Epithelial cell of esophagus (primary cell): ENCODE results near the gene SNX30.

ENCODE experiments used
- DNase-seq: peaks from one replicate; pipeline ENCODE4 v3.0.0; 2010; ENCODE audit warnings: low read depth
- H3K4me3 ChIP-seq: 2 replicates; pipeline ENCODE4 v1.5.1; 2011; ENCODE audit warnings: mild to moderate bottlenecking, low read length, control low read depth
- TF ChIP-seq, protein P1 (sequence below): IDR thresholded peaks from 2 replicates; pipeline ENCODE4 v1.5.1; 2011; ENCODE audit warnings: low read depth, mild to moderate bottlenecking, low read length, control low read depth, inconsistent platforms; ENCODE audit not compliant: insufficient read depth; ENCODE audit errors: missing control alignments

The SNX30 gene

GRCh38 chr9:112782218-112782617, 31.7 kb downstream of the SNX30 start:
- no peak for DNase-seq
- H3K4me3 ChIP-seq = no peak overlapping the region
- TF ChIP-seq, protein P1, sequence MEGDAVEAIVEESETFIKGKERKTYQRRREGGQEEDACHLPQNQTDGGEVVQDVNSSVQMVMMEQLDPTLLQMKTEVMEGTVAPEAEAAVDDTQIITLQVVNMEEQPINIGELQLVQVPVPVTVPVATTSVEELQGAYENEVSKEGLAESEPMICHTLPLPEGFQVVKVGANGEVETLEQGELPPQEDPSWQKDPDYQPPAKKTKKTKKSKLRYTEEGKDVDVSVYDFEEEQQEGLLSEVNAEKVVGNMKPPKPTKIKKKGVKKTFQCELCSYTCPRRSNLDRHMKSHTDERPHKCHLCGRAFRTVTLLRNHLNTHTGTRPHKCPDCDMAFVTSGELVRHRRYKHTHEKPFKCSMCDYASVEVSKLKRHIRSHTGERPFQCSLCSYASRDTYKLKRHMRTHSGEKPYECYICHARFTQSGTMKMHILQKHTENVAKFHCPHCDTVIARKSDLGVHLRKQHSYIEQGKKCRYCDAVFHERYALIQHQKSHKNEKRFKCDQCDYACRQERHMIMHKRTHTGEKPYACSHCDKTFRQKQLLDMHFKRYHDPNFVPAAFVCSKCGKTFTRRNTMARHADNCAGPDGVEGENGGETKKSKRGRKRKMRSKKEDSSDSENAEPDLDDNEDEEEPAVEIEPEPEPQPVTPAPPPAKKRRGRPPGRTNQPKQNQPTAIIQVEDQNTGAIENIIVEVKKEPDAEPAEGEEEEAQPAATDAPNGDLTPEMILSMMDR = no peak

GRCh38 chr9:112783551-112783954, 33.0 kb downstream of the SNX30 start:
- DNase-seq = no peak

DNA sequence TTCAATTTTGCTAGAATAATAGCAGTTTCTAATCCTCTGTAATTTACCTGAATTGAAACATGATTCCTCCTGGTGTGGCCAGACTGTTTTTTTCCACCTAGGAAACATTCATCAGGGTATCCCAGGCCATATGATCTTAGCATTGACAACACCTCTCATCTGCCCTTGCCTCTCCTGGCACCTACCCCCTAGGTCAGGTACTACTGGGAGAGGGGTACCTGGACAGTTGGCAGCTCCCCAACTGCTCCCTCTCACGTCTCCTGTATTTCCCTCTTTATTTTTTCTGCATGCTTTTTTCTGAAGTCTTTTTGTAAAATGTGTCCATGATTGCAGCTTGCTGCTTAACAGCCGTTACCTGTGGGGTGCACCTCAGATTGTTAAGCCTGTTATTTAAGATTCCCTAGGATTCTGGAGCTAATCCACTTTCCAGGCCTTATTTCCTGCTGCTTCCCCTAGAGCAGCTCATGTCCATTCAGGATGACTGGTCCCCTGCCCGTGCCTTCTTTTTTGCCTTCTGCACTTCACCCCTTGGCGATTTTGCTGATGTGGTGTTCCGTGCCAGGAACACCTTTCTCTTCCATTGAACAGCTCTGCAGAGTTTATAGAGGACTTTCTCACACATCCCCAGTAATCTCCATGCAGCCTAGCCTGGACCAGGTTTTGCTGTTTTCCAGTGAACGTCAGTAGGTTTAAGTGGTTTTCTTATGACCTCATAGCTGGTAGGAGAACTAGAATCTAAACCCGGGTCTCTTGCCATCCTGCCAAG, 33.6 kb downstream of the SNX30 start:
- H3K4me3 ChIP-seq = no peak overlapping the region
- TF ChIP-seq, protein P1 = no peak
- DNase-seq = peak; percentile 54

More at GRCh38 chr9:112783551-112783954, 33.0 kb downstream of the SNX30 start:
- no peak overlapping the region for H3K4me3 ChIP-seq
- TF ChIP-seq, protein P1 = no peak

- no peak overlapping the region for H3K4me3 ChIP-seq
- TF ChIP-seq, protein P1 = no peak
- no peak for DNase-seq
Measured at GRCh38 chr9:112785986-112786385, 35.4 kb downstream of the SNX30 start.

DNA sequence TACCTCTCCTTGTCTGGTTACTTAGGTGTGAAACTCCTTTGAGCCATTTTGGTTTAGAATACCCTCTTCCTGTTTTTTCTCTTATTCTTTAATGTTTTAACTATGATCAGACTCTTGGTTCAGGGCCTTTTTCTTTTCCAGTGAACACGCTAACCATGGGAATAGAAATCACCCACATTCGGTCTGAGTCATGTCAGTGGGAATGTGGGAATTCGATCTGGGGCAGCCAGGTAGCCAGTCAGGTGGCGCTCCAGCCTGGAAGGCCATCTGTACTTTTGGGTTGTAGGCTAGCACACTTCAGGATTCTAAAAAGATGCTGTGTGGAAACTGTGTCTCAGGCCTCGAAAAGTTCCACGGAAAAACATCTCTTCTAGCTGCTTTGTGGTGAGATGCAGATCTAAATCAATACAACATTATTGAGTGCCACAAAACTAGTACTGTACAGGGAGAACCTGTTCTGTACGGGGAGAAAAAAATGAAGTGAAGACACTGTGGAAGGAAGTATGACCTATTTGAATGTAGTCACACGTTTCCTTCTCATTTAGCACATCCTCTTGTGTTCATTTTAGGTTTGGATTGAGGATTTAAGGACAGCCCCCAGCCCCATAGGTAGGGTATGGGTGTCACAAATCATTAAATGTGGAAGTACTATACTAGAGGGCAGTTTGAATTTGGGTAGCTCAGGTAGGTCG, 36.4 kb downstream of the SNX30 start:
- TF ChIP-seq, protein P1 = no peak
- DNase-seq = no peak
- H3K4me3 ChIP-seq = no peak overlapping the region

DNA sequence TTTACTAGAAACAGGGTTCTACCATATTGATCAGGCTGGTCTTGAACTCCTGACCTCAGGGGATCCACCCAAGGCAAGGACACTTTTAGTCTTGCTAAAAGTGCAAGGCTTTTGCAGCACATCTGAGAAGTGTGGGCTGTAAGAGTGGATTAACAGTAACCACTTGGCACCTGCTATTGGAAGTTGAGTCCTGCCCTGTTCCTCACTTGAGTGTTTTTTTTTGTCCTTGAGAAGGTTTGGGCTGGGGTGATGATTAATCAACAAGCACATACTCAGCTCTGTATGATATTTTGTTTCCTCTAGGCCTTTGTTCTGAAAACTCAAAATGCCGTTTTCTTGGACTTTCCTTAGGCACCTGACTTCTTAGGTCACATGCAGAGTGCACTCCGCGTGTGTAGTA, 37.4 kb downstream of the SNX30 start:
- no peak for DNase-seq
- no peak overlapping the region for H3K4me3 ChIP-seq
- TF ChIP-seq, protein P1 = no peak
